Stimulated activated CD4-positive, alpha-beta T cell treated with anti-CD3 and anti-CD28 coated beads, Interleukin-2, amount 100 ng/mL, for 48 hours (primary cell): ENCODE data around the gene BCL2.

ENCODE experiments used
- DNase-seq, 2 donors: peaks; one replicate each; pipeline ENCODE4 v3.0.0-alpha.2; 2020

The BCL2 gene

DNA sequence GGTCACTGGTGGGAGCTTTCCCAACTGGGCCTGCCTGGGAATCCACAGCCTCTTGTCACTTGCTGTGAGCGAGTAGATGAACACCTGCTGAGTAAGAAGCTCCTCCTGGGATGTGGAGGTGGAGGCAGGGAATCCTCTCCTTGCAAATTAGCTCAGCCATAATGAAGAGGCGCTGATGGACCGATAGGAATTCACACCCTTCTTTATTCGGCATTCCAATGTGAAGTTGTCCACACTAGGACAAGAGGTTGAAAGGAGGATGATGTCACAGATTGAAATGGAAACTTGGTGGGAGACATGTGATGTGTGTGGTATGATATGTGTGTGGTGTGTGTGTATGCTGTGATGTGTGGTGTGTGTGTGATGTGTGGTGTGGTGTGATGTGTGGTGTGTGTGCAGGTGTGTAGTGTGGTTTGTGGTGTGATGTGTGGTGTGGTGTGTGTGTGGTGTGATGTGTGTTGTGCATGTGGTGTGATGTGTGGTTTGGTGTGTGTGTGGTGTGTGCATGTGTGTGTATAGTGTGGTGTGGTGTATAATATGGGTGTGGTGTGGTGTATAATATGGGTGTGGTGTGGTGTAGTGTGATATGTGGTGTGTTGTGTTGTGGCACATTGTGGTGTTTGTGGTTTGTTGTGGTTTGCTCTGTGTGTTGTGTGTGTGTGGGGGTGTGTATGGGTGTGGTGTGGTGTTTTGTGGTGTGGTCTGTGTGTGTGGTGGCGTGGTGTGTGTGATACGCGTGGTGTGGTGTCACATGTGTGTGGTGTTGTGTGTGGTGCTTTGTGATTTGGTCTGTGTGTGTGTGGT, 216.4 kb downstream of the BCL2 start:
- no peak for DNase-seq

DNA sequence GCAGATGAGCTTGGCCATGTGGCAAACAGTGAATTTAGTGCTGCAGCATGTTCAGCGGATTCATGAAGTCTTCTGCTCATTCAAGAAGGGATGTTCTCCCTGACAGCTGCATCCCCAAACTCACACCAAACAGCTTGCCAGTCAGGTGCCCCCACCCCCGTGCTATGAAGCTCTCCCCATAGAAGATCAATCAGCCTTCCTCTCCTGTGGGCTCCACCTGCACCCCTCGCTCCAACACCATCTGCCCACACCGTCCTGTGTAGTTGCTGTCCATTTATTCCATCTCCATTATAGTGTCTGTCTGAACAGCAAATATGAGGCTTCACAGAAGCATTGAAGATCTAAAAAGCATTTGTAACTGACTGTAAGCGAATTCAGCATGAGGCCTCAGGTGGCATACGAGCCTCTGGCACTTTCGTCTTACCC, 218.9 kb downstream of the BCL2 start:
- DNase-seq, result no peak

DNA sequence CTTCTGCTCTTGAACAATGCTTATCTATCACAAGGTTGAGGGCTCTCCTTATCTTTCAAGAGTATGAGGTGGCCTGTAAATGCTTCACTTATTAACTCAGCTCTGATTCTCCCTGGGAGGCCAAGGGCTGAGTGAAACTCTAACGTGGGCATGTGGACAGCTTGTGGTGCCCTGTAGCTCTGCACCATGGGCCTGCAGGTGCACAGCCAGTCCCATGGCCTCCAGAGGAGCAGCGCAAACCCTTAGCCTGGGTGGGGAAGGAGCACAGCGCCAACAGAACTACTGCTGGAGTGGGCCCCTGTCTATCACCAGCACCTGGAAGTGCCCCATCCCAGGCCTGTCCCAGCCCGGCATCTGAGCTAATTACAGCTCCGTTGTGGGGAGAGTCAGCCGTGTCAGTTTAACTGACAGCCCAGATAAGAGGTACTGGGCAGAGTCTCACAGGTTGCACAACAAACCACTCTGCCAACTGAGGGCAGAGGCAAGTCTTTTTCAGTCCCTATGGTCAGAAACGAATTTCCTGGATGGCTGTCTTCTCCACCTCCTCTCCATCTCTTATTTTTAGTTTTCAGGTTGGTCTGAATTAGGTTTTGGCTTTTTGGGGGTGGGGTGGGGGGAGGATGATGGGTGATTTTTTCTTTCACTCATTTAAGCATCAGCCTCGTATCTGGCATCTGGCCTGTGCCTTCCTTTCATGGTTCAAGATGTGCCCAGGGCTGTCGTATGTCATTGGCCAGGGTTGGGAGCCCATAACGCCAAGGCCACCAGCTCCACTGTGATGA, 219.5 kb downstream of the BCL2 start:
- DNase-seq, result no peak

DNA sequence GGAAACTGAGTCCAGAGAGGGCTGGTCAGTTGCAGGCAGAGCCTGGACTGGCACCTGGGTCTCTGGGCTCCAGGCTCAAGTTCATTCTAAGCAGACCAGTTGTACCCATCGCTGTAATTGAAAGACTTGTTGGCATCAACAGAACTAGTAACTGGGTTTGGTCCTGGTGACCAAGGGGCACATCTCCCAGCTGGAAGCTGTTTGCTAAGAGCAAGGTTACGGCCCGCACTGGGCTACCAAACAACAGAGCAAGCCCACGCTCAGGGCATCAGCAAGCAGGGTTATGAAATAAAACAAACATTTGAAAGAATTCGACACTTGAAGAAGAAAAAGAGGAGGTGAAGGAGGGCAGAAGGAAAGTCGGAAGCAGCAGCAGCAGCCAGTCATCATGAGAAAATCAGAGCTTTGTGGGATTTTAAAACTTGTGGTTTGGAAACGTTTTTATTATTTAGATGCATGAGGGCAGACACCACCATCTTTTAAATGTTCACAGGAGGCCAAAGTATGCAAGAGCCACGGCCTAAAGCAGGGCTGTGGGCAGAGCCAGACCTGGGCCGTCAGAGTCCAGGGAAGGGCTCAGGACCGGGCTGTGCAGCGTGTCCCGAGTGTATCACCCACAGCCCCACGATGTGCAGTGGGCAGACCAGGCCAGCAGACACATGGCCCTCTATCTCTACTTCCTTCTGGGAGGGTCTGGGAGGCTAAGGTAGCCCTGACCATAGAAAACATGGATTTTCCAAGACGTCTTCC, 220.3 kb downstream of the BCL2 start:
- DNase-seq, result no peak

DNA sequence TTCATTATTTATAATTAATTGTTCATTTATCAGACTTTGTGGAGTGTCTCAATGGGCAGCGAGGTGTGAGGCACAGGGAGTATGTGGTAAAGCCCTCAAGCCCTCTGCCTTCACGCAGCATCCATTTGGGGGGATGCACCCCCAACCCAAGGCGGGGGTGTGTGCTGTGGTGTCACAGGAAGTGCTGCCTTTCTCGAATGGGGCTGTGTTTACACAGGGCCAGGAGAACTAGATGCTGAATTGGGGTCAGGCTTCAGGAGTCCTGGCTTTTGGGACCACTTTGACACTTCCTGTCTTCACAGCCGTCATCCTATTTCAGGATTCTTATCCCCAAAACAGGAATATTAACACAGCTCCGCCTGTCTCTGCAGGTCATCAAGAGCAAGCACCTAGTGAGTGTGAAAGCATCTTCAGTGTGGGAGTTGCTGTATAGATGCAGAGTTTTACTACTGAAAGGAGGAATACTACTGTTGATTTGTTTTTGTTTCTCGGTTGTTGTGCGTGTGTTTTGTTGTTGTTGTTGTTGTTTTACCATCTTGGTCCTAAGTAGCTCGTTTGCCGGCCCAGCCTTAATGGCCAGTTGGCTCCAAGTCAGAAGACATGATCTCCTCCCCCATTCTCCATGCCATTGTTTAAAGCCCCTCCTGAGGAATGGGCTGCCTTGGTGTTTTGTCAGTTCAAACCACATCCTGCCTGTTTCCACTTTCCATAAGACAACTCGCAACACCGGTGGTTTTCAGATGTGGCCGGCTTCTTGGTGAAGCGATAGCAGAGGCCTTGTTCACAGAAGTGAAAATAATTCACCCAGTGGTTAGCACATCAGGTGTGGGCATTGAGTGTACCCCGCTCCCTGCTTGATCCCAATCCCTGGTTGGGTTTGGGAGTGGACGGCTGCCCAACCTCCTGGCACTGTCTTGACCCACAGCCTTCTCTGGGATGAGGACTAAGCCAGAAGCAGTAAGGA, 221.3 kb downstream of the BCL2 start:
- no peak for DNase-seq

DNA sequence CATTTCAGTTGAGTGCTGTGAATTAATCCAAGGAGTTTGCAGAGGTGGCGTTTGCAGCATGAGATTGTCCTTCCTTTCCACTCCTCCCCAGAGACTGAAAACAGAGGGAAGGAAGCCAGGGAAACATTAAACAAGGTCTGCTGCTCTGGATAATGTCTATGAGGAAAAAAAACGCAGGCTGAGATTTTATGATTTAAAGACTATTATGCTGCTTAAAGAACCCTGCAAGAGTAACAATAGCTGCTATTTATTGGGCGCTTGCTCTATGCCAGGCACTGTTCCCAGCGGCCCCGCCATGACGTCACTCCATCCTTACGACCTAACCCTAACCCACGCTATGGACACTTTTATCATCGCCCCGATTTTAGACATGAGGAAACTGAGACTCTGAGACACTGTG, 222.4 kb downstream of the BCL2 start:
- no peak for DNase-seq

DNA sequence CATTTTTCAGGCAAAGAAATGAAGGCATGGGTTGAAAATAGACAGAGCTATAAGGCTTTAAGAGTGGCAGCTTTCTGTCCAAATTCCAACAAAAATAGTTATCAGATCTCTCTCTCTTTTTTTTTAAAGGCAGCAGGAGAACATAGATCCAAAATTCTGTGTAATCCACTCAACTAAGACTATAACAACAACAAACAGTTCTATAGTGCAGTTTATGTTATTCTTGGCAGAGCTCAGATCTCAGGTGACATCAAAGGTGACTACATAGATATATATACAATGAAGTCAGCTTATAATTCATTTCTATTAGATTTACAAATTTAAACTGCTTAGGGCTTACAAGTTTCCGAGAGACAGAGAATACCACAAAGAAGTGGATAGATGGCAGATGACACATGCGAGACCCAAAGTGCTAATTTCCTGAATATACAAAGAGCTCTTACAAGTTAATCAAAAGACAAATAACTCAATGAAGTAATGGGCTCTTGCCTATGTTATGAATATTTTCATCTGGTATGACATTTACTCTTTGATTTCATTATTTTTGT, 223.2 kb downstream of the BCL2 start:
- DNase-seq, result no peak

DNA sequence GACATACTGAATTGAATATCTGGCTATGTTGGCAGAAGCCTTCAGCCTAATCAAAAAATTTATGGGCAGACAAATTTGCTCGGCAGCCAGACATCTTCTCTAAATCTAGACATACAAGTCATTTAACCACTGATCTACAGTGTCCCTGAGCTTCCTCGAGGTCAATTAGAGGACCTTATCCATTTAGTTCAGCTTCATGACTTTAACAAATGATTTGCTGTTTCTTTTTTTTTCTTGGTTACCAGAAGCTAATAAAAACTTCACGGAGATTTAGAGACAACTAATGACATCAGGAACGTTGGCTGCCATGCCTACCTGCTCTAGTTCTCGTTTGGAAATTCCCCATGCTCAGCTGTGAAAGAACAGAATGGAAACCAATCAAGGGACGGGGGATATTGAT, 223.8 kb downstream of the BCL2 start:
- no peak for DNase-seq

DNA sequence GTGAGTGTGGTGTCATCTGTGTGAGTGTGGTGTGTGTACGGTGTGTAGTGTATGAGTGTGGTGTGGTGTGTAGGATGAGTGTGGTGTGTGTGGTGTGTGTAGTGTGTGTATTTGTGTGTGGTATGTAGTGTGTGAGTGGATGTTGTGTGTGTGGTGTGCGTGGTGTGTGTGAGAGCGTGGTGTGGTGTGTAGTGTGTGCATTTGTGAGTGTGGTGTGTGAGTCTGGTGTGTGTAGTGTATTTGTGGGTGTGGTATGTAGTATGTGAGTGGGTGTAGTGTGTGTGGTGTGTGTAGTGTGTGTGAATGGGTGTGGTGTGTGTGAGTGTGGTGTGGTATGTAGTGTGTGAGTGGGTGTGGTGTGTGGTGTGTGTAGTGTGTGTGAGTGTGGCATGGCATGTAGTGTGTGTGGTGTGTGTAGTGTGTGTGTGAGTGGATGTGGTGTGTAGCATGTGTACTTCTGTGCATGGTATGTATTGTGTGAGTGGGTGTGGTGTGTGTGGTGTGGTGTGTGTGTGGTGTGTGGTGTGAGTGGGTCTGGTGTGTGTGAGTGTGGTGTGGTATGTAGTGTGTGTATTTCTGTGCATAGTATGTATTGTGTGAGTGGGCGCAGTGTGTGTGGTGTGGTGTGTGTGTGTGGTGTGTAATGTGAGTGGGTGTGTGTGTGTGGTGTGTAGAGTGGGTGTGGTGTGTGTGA, 227.8 kb downstream of the BCL2 start:
- no peak for DNase-seq

DNA sequence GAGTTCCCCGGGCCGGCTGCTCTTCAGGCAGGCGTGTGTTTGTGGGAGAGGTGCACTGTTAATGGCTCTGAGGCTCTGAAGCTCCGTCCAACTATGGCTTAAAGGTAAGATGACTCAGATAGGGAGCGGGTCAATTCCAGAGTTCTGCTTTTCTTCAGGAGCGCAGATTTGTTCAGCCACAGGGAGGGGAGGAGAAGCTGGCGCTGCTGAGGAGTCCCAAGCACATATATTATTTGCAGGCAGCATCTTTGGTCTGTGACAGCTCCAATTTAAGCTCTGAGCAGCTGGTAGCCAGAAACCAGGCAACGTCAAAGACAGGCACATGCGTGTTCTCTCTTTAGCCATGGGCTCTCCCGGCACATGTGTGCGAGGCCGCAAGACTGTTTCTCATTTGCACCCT, 229.2 kb downstream of the BCL2 start:
- DNase-seq, result no peak

DNA sequence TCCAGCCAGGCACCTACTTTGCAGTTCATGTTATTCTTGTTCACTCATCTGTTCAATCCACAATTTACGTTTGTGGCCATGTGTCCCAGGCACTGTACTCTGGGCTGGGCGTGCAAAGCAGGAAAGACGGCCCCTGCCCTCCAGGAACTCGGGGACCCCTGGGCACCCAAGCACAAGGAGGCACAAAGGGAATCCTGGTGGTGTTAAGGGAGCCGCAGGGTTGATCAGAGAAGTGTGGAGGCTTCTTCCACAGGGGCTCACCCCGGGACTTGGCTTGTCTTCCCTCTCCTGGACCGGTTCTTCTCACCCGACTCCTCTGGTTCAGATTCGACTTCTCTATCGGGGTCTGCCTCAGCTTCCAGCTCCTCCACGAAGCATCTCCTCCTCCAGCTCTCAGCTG, 230.5 kb downstream of the BCL2 start:
- DNase-seq, result no peak

DNA sequence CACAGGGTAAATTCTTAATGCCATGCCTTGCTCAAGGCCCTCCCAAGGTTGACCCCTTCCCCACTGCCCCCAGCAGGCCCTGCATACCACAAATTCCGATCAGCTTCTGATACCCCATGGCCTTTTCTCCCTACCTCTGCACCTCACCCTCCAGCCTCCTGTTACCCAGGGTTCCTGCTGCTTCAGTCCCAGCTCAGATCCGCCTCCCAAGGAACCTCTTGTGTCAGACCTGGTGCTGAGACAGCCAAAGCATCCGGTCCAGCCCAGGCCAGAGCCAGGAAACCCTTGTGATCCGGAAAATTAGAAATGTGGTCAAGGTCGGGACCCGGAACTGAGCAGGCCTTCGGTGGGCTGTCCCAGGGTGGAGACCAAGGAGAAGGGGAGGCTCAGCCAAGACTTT, 231.3 kb downstream of the BCL2 start:
- DNase-seq, result no peak

DNA sequence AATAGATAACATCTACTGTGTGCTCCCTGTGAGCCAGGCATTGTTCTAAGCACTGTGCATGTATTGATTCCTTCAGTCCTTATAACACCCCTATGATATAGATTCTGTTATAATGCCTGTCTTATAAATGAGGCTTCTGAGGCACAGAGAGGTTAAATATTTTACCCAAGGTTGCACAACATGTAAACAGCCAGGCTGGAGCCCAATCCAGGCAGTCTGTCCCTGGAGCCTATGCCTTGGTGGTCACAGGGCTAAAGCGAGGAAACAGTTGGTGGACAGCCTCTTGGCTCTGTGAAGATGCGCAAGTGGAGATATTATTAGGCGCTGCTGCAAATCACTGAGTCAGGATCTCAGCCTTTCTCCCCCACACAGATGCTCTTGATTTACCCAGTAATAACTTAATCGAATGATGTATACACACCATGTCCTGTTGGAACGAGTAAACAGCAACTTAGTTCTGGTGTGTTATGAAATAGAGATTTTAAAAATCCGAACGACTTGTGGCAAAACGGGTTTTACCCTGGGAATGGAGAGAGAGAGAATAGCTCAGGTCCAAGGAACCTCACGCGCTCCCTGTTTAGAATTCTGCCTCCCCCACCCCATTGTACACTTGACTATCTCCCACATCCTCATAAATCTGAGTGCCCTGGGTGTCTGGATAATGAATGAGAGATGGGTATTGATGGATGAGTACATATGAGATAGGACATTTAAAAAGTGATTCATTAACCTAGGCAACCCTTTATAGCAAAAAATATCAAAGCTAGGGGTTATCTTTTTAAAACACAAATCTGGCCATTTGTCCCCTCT, 231.9 kb downstream of the BCL2 start:
- no peak for DNase-seq

DNA sequence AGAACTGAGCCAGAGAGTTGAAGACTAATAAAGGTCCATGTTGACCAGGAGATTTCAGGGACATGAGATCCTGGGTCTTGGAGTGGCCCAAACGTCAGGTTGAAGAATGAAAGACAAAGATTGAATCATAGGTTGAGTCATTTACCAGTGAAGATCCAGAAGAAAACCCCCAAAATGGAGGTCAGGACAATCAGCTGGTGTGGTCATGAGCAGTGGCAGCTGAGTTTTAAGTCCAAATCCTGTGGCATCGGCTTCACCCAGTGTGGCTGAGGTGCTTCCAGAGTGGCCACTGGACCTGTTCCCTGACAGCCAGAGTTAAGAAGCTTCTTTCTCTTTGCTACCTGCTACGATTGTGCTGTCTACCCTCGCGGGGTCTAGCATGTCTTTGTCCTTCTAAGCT, 234.0 kb downstream of the BCL2 start:
- DNase-seq, result no peak

DNA sequence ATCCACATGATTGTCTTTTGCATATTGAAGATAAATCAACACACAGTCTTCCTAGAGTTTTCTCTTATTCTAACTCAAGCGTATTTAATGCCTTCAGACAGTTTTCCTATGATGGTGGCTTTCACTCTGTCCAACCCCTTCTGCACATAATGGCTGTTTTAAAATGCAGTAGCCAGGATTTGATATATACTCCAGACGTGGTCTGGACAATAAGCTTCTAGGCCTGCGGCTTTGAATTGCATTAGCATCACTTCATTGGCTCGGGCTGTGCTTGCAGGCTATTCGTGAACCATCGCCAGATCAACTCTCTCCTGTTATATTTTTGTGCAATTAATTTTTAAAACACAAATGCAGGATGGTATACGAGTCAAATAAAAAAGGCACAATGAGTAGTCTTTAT, 235.3 kb downstream of the BCL2 start:
- DNase-seq, result no peak

DNA sequence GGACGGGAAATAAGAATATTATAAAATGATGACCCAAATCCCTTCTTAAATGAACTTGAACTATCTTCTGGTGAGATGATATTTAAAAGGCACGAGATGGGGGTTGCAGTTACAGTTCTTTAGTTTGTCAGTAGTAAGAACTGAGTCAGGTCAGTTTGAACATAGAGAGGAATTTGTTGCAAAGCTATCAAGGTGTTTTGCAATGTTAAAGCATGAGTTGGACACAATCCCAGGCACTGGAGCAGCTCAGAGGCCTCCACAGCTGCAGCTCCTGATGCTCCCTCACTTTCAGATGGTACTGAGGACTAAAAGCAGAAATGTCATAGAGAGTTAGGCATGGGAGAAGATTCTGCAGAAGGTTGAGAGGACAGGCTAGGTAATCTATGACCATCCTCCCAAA, 236.0 kb downstream of the BCL2 start:
- DNase-seq, result no peak

DNA sequence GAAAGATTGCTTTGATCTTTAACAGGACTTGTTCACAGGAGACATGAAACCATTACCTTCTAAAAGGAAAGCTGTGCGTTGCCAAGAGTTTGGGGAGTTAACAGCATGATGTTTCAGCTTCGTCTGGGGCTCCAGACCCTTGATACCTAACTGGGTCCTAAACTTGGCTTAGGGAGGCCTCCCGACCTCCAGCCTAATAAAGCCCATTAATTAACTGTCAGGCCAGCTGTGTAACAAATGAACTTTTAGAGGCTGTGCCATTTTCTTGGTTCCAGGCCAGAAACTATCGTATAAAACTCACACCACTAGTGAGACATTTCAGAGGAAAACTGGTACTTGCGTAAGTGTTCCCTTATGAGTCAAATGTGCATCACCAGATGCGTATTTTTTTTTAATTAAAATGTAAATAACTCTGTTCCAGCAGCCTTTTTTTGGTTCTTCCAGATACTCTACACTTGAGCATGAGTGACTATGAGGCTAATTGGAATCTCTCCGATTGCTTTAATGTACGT, 236.5 kb downstream of the BCL2 start:
- no peak for DNase-seq

DNA sequence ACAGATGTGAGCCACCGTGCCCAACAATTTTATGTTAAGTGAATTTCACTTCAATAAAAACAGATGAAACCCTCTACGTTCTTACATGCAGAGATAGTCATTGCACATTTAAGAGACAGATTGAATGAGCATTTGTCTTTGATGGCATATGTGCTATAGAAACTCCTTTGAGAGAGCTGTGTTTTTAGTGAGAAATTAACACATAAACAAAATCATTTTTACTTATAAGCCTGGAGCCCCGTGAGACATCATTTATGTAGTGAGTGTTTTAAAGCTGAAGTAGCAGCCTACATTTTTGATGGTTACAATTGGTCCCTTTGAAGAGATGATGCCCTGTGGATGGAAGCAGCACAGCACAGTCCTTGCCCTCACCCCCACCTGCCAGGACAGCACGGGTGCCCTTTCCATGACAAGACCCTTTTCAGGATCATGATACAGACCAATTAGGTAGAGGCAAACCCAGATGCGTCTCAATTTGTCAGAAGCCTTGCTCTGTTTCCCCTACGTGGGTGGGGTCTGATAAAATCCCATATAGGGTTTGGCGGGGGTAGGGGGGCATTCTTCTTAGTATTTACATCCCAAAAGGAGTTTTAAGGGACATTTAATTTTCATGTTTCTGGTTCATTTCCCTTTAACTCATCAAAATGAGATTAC, 237.1 kb downstream of the BCL2 start:
- DNase-seq, result no peak

DNA sequence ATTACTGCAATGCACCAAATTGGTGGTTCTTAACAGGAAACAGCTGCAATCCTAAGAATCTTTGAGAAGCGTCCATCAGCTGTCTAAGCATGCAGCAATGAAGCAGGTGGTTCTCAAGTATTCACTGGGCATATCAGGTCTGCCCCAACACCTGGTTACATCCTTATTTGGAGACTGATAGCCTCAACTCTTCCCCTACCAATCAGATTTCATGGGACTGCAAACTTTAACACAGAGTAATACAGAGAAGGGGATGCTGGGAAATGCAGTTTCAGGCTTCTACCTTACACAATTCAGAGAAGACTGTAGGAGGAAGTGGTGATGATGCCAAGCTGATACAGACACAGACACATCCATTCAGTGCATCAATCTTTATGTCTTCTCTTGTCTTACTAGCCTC, 240.5 kb downstream of the BCL2 start:
- DNase-seq, result no peak

DNA sequence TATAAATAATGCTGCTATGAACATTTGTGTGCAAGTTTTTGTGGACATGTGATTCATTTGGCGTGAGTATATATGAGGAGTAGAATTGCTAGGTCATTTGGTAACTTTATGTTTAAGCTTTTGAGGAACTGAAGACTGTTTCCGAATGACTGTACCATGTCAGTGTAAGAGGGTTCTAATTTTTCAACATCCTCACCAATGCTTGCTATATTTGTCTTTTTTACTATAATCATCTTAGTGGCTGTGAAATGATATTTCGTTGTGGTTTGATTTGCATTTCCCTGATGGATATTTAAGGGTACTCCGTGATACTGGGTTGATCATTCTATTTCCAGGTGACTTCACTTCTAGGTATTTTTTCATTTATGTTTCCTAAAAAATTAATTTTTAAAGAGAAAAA, 241.1 kb downstream of the BCL2 start:
- DNase-seq, result no peak
